NCI-H526 treated with DMSO at 0.1 percent for 48 hours (cell line): ENCODE results near the gene GDF11.
"Not testable (repeated sequence)": the region's sequence is repeated elsewhere in the genome, so short reads cannot be mapped to it uniquely, and the experiment has no call there.

Experiments
- DNase-seq: peaks from one replicate; lab custom pipeline; 2025; lab: John Stamatoyannopoulos, UW

The GDF11 gene

DNA sequence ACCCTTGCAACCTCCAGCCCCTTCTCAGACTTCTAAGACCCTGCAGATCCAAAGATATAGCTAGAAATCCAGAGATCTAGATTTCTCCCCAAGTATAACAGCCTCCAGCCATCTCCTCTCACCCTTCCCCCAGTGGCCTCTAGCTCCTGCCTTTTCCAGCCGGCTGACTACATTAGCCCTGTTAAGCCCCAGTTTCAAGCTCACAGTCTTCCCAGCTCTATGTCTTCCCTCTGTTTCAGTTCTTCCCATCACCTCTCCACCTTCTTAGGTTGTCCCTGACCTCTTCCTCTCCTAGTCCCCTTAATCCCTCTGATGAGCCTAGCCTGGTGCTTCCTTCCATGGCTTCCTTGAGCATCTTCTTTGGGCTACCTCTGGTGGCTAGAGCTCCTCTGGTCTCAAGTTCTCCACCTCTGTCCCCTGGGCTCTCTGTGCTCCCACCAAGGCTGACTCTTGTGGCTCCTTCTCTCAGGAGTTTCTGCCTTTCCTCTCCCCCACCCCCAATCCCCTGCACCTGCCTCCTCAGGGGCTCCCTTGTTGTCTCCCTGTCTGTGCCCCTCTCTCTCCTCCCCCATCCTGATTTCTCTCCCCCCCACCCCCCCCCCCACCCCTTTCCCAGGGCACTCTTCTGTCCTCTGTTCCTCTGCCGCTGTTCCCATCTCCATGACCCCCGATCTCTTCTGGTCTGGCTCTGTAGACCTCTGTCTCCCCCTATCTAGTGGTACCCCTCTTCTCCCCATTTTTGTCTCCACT, 816 bp upstream of the GDF11 start:
- no peak for DNase-seq

DNA sequence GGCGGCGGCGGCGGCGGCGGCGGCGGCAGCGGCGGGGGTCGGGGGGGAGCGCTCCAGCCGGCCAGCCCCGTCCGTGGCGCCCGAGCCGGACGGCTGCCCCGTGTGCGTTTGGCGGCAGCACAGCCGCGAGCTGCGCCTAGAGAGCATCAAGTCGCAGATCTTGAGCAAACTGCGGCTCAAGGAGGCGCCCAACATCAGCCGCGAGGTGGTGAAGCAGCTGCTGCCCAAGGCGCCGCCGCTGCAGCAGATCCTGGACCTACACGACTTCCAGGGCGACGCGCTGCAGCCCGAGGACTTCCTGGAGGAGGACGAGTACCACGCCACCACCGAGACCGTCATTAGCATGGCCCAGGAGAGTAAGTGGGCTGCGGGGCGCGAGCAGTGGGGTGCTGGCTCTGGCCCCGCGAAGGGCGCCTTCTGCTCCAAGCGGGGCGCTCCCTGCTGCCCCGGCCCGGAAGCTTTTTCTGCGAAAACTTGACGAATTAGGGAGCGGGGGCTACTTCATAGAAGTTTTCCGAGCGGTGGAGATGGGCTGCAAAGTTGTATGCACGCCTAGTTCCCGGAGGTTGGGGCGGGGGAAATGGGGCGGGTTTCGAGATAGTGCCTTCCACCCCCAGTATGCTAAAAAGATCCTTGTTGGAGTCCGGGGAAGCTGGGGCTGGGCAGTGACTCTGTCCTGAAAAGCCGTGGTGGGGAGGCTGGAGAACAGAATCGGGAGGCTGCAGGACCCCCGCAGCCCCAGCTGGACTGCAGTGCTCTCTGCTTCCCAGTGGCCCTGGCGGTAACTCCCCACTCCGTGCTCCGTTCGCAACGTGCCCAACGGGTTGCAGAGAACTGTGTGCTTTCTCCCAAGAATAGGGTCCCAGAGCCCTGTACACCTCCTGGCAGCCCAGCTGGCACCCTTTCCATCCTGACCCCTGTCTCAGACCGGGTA, 751 bp downstream of the GDF11 start:
- no peak for DNase-seq

DNA sequence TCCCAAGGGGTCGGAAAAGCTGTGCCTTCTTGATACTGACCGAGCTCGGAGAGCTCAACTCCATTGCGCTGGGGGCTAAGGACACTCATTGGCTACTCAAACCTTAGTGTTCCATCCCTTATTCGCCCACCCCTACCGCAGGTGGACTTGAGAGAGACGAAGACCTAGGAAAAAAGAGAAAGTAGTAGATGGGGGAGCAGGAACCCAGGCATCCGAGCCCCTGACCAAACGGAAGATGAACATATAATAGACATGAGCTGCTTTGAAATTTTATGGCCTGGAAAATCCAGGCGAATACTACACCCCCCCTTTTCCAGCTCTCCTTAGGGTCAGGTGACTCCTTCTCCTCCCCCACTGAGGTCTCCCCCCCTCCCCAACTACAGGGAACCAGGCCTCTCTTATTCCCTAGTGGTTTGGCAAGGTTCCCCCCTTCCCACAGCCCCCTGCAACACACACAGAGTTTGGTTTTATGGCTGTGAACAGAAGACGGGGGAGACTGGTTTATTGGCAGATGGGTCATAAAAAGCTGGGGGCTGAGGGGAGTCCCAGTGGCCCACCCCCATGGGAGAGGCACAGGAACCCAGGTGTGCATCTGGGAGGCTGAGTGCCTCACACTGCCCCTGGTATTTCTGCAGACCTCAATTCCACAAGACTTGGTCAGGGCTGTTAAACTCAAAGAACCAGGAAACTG, 1.6 kb downstream of the GDF11 start:
- no peak for DNase-seq

DNA sequence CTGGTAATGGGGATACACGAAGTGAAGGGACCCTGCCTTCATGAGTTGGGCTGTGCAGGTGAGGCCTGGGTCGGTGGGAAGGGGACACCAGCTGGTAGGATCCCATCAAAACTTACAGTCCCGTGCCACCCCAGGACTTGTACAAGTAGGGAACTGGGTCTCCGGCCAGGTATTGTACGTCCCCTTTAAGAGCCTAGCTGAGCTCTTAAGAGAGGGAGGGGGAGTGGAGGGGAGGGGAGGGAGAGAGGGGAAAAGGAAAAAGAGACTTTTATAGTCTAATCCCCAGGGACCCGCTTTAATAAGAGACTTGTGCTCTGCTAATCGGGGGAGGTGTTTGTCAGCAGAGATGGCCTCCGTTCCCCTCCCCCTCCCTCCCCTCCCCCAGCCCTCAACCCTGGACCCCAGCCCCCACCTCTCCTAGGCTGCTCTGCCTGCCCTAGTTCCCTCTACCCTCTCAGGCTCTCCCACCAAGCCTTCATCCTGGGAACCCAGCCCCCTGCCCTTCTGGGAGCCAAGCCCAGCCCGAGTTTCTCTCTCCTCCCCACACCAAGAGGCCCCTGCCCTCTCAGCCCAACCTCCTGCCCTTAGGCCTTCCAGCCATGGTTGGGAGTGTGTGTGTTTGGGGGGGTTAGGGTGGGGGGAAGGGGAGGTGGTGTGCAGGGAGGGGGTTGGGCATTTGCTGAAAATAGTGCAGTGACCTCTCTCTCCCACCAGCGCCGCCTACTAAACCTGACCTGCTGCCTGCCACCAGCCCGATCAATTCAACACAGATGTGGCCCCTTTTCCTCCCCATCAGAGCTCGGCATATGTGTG, 2.6 kb downstream of the GDF11 start:
- DNase-seq: peak; percentile 89

DNA sequence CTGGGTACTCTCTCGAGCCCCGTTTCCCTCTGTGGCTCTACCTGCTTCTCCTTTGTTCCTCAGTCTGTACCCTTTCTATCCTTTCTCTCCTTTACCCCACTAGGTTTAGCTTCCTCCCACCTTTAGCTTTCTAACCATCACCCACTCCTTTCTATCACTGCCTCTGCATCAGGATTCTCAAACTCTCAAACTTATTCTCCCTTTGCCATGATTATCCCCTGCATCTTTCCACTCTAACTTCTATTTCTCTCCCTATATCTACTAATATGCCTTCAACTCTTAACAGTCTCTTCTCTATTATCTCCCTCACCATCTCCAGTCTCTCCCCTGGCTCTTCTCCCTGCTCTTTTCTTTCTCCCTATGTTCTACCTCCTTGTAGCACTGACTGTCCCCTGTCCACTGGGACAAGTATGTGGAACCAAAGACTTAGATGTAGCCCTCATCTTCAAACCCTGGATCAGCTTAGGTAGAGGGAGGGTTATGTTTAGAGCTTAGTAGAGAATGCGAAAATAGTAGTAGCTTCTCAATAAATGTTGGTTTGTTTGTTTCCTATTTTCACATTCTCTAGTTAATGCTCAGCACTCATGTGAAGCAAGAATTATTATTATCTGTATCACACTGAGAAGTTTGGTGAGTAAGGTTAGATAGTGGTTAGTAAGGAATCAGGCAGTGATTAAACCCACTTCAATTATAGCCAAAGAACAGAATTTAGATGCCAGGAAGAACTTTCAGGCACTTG, 3.4 kb downstream of the GDF11 start:
- no peak for DNase-seq

DNA sequence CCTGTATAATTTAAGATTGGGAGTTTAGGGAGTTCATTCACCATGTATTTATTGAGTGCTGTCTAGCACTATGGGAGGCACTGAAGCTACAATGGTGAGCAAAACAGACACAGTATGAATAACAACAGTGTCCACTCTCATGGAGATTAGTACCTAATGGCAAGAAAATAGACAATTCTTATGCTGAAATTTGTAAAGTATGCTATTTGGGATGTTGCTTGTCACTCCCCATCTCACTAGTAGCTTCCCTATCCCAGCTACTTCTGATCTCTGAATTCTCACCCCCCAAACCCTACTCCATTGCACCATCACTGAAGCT, 4.0 kb downstream of the GDF11 start:
- DNase-seq: no peak

DNA sequence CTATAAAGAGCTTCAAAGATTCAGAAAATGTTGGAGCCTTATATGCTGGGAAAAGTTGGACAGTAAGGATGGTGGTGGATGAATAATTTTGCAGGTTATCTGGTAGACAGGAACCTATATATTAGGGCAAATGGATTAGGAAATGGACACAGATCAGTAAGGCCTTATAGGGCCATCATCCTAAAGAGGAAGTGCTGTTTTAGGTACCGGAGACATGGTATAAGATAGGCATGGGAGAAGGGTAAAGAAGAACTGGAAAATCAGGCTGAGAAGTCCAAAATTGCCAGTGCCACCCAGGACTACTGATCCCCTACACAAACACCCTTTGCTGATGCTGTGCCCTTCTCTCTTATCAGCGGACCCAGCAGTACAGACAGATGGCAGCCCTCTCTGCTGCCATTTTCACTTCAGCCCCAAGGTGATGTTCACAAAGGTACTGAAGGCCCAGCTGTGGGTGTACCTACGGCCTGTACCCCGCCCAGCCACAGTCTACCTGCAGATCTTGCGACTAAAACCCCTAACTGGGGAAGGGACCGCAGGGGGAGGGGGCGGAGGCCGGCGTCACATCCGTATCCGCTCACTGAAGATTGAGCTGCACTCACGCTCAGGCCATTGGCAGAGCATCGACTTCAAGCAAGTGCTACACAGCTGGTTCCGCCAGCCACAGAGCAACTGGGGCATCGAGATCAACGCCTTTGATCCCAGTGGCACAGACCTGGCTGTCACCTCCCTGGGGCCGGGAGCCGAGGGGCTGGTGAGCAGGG, 5.5 kb downstream of the GDF11 start:
- no peak for DNase-seq

DNA sequence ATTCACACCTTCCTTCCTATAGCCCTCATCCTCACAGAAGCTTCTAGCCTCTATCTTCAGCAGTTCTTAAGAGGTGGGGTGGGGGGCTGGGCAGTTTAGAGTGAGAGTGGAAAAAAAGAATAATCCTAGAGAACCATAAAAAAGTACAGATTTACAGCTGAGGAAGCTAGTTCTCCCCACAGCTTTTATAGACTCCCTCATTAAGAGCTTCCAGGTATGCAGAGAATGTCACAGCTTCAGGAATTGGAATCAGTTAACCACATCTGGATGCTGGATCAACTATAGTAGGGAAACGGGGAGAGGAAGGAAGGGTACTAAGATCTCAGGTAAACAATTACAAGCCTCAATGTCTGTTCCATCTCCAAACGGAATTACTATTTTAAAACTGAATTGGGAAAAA, 12.3 kb downstream of the GDF11 start:
- no peak for DNase-seq

DNA sequence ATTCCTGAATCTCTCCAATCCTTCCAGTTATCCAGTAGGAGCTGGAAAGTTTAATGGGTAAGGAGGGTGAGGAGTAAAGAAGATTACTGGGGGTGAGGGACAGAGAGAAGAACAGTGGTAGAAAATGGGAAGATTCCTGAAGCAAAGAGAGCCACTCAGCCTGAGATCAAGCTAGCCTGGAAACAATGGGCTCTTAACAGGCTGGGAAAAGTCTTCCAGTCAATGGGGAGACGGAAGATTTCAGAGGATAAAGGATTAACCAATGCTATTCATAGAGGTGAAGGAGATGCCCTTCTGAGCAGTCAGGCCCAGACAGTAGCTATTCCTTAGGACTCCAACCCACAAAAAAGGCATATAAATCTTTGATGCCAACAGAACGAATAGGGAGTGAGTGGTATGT, 14.8 kb downstream of the GDF11 start:
- no peak for DNase-seq

DNA sequence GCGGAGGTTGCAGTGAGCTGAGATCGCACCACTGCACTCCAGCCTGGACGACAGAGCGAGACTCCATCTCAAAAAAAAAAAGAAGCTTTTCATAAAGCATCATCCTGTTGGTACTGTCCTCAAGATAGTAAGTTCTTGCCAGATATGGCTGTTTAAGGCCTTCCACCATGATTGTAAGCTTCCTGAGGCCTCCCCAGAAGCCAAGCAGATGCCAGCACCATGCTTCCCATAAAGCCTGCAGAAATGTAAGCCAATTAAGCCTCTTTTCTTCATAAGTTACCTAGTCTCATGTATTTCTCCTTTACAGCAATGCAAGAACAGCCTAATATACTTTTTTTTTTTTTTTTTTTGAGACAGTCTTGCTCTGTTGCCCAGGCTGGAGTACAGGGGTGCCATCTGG, 15.7 kb downstream of the GDF11 start:
- not testable (repeated sequence) for DNase-seq

DNA sequence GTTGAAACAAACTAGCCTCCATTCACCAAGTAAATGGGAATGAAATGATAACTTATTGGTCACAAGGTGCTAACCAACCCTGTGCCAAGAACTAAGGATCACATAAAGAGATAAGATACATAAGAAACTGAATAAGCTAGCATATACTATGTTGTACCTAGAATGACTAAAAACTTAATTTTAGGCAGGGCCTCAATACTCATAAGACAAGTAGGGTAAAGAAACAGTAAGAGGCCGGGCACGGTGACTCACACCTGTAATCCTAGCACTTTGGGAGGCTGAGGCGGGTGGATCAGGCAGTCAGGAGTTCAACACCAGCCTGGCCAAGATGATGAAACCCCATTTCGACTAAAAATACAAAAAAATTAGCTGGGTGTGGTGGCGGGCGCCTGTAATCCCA, 17.7 kb downstream of the GDF11 start:
- DNase-seq: no peak

DNA sequence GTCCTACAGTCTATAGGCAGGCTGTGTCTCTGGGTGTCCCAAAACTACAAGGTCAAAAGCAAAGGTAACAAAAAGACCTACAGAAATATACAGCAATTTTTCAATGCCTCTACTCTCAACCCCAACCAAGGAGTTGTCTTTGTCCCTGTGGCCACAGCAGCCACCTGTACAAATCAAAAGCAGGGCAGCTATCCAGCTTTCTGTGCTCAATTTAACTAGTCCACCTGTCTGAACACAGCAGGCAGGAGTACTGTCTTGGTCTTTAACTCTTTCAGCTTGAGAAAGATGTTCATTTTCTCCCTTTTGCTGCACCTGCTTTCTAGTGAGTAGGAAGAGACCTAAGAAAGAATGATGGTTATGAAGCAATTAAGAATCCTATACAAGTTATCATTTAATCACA, 19.7 kb downstream of the GDF11 start:
- DNase-seq: no peak

DNA sequence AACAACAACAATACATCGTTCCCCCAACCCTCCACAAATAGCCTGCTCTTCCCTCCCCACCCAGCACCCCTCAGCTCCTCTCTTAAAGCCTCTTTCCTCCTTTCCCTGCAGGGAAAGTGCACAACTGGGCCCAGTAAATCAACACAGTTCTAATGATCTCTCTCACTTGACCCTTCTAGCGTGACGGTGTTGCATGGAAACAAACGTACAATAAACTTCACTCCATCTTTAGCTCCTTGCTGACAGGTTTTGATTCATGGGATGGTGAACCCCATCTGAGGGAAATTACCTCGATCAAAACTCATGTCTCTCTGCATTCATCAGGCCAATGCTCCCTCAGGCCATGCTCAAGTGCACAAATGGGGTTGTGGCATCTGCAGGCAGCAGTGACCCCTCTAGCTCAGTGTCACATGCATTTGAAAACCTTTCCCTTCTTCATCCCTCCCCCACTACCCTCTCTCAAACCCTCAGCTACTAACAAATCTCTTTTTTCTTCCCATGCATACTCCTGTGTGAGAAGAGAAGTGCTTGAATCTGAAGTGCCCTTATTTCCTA, 22.9 kb downstream of the GDF11 start:
- DNase-seq: no peak

DNA sequence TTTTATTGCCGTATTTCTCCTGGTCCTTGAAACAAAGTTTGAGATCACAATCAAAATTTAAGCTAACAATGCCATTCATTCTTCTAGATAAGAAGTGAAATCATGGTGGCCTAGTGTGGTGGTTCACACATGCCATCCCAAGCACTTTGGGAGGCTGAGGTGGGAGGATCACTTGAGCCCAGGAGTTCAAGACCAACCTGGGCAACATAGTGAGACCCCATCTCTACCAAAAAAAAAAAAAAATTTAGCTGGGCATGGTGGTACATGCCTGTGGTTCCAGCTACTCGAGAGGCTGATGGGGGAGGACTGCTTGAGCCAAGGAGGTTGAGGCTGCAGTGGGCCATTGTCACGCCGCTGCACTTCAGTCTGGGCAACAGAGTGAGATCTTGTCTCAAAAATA, 24.2 kb downstream of the GDF11 start:
- DNase-seq: no peak

DNA sequence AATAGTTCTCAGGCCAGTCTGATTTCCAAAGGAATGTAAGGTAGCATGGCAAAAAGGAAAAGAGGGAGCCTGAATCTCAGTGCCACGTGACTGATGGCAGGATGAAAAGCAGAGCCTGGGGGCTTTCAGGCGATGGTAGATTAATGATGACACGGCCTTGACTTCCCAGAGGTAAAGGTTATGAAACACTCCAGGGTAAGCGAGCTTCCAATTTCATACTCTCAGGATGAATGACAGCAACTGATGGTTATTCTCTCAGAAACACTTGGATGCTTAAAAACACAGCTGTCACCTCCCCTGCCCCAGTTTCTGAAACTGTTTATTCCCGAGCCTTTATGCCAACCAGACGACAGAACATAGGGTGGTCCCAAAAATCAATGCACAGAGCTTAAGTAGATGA, 28.8 kb downstream of the GDF11 start:
- no peak for DNase-seq

DNA sequence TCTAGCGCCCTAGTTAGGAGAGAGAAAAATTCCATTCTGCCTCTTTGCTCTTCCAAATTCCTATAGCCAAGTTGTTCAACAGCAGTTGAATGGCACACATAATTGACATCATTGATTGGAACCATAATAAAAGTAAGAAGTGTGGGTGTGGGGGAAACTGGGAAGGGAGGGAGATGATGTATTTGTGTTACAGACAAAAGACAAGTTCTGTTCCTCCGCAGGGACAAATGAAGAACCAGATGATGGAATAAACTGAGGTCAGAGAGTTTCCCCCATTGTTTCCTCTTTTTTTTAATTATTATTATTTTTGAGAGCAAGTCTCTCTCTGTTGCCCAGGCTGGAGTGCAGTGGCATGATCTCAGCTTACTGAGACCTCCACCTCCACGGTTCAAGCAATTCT, 34.9 kb downstream of the GDF11 start:
- DNase-seq: no peak

DNA sequence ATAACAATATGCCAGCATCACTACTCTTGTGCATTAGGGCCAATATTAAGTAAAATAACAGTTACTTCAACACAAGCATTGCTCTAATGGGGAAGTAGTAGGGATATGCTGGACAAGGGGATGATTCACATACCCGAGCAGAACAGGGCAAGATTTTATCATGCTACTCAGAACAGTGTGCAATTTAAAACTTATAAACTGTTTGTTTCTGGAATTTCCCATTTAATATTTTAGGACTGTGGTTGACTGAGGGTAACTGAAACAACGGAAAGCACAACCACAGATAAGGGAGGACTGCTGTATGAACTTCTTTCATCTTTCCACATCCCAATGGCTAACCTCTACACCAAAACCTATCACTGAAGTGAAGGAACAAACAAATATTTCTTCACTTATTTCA, 37.8 kb downstream of the GDF11 start:
- no peak for DNase-seq

DNA sequence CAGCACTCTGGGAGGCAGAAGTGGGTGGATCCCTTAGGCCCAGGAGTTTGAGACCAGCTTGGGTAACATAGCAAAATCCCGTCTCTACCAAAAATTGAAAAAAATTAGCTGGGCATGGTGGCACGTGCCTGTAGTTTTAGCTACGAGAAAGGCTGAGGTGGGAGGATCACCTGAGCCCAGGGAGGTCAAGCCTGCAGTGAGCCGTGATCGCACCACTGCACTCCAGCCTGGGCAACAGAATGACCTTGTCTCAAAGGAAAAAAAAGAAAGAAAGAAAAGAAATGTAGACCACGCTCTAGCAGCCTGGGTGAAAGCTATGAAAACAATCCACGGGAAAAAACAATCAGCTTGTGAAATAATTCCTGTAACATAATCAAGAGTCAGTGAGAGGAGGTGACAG, 45.6 kb downstream of the GDF11 start:
- no peak for DNase-seq

DNA sequence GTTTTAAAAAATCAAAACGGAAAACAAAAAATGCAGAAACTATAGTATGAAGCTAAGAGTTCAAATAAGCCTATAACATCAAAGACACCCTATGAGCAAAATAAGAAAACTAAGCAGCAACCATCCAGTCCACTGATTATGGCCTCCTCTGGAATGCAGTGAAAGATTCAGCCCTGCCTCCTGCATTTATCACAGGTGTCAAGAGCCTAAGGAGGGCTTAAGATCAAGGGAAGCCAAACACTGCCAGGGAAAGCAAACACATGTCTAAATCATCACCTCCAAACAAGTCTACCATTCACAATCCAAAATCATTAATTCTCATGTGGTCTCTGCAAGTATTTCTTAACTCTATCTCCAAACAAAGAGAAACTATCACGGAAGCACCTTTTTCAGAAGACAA, 46.2 kb downstream of the GDF11 start:
- DNase-seq: no peak

DNA sequence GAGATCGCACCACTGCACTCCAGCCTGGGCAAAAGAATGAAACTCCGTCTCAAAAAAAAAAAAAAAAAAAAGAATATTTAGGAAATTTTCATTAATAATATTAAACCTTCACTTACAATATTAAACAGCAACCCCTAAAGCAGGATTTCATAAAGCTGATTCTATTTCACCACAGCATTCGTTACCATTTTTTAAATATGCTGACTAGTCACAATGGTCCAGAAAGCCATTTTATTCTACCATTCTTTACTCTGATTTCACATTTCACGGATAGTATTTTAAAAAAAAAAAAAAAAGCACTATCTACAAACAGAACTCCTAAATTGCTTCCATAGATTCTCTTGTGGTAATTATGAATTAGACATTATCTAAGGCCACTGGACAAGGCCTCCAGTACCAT, 47.0 kb downstream of the GDF11 start:
- no peak for DNase-seq
